Tibial nerve (tissue), 3 donors: ENCODE data around the gene LRFN2.

Experiments used
- POLR2A ChIP-seq, 2 donors: fragments of 450-650 bp; IDR thresholded peaks; one replicate each; pipeline ENCODE4 v1.6.1; 2017; ENCODE audit warnings: antibody characterized with exemption in 2 of 2, mild to moderate bottlenecking in 2 of 2, moderate library complexity in 2 of 2
- TF ChIP-seq, protein P1 (sequence below), 5 experiments: fragments of 200-600 bp in 3 of 5; fragments of 450-650 bp in 2 of 5; sonication (generic) in 3 of 5; IDR thresholded peaks; one replicate each; pipeline ENCODE4 v1.5.1; 2016 to 2019; ENCODE audit warnings: antibody characterized with exemption in 5 of 5, mild to moderate bottlenecking in 3 of 5, moderate library complexity in 2 of 5

DNA sequence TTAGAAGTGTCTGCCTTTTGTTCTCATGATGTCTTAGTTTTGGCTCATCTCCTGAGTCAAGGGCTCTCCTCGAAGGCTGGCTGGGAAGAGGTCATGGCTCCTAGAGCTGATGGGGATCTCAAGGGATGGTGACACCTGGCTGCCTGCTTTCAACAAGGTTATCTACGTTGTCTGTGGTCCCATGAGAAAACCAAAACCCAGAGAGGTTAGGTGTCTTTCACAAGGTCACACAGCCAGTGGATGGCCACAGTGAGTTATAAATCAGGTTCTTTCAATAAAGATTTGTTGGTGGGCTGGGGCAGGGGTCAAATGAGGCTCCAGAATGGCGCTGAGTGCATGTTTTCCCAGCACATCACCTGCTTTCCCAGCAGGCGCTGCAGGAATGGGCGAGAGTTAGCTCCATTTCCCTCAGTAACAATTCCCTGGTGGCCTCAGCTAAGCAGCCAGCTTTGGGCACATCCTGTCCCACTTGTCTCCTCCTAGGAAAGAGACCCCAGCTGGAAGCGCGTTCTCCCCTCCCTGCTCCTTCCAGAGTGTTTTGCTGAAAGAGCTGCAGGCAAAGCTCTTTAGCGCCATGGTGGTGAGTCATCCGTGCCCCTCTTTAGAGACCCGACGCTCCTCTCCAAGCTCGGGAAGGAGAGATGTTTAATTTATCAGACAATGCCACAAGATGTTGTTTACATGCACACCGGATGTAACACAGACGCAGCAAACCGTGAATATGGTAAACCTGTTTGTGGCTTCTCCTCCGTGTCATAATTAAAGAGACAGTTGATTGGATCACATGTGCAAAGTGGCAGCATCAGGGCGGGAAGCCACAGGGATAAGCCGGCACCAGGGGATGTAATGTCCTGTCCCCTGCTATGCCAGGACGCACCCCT lies 109.7 kb downstream of the LRFN2 start:
- TF ChIP-seq, protein P1, sequence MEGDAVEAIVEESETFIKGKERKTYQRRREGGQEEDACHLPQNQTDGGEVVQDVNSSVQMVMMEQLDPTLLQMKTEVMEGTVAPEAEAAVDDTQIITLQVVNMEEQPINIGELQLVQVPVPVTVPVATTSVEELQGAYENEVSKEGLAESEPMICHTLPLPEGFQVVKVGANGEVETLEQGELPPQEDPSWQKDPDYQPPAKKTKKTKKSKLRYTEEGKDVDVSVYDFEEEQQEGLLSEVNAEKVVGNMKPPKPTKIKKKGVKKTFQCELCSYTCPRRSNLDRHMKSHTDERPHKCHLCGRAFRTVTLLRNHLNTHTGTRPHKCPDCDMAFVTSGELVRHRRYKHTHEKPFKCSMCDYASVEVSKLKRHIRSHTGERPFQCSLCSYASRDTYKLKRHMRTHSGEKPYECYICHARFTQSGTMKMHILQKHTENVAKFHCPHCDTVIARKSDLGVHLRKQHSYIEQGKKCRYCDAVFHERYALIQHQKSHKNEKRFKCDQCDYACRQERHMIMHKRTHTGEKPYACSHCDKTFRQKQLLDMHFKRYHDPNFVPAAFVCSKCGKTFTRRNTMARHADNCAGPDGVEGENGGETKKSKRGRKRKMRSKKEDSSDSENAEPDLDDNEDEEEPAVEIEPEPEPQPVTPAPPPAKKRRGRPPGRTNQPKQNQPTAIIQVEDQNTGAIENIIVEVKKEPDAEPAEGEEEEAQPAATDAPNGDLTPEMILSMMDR (IDR thresholded peaks at IDR 0.05) = no peak
- no peak for TF ChIP-seq POLR2A (IDR thresholded peaks at IDR 0.05)
